NCI-H2107 treated with DMSO at 0.1 percent for 48 hours (cell line): Measurements from ENCODE around the gene APBB1IP.

Source experiments
- DNase-seq: peaks from one replicate; lab custom pipeline; 2025; ENCODE audit not compliant: unreplicated experiment; lab: John Stamatoyannopoulos, UW

The APBB1IP gene

DNA sequence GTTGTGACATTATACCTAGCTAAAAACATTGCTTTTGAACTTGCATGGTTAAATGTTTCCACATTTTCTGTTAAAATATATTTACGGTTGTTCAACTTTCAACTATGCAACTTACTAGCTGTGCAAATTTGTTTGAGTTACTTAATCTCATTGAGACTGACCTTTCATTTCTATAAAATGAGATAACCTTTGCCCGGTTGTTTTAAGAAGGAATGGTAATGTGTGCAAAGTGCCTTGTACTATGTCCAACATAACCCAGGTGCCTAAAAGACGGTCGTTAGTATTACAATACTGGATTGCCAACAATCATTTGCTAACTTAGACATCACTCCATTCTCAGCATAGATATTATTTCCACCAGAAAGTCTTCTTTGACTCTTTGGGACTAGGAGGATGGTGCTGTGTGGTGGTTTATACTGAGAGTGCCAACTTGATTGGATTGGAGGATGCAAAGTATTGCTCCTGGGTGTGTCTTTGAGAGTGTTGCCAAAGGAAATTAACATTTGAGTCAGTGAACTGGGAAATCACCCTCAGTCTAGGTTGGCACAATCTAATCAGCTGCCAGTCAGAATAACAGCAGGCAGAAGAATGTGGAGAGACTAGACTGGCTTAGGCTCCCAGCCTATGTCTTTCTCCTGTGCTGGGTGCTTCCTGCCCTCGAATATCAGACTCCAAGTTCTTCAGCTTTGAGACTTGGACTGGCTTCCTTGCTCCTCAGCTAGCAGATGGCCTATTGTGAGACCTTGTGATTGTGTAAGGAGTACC is 174.2 kb downstream of the APBB1IP start:
- DNase-seq: no peak
